PC-9 (cell line): ENCODE measurements around the gene CRTAC1. TPM values are rescaled to one million over a fixed set of nuclear protein-coding genes. Genes with fewer than 3 reads are reported as not detected.
"Not testable (repeated sequence)": the region's sequence is repeated elsewhere in the genome, so short reads cannot be mapped to it uniquely, and the experiment has no call there.

Experiments used
- BruUV-seq: library from RNA; stranded (reverse); fragments of 400-500 nt; replicated peaks from 2 replicates; lab custom pipeline; 2021; lab: Mats Ljungman, UMichigan
- CTCF ChIA-PET: fragments of 300-600 bp; sonication (Branson Sonifier 250); formaldehyde crosslinking; loops from one replicate; lab custom pipeline; 2022; ENCODE audit warnings: antibody characterized with exemption; lab: Charles Lee
- POLR2A ChIA-PET: fragments of 300-600 bp; sonication (Branson Sonifier 250); formaldehyde crosslinking; loops from one replicate; lab custom pipeline; 2022; ENCODE audit warnings: antibody characterized with exemption; ENCODE audit not compliant: unreplicated experiment; lab: Charles Lee
- DNase-seq, 2 experiments: peaks; one replicate each; pipeline versions ENCODE4 v3.0.0 to v3.0.0-alpha.2; 2015 to 2022; ENCODE audit warnings: mixed read lengths in 1 of 2
- H2AFZ ChIP-seq: fragments of 200-600 bp; sonication (generic); 2 replicates; pipeline ENCODE4 v1.8.1; 2017; ENCODE audit warnings: antibody characterized with exemption
- H3F3A ChIP-seq: fragments of 200-600 bp; sonication (generic); 2 replicates; pipeline ENCODE4 v1.8.1; 2017; ENCODE audit warnings: antibody characterized with exemption, mild to moderate bottlenecking, low read depth; ENCODE audit not compliant: insufficient read depth
- H3K27ac ChIP-seq: fragments of 200-600 bp; sonication (generic); 2 replicates; pipeline ENCODE4 v1.6.1; 2016; ENCODE audit warnings: mixed run types
- H3K27me3 ChIP-seq: fragments of 200-600 bp; sonication (generic); 2 replicates; pipeline ENCODE4 v1.6.1; 2016; ENCODE audit warnings: low read depth, mixed run types; ENCODE audit not compliant: insufficient read depth
- H3K36me3 ChIP-seq: fragments of 200-600 bp; sonication (generic); 2 replicates; pipeline ENCODE4 v1.6.1; 2016; ENCODE audit warnings: low read depth, mixed run types
- H3K4me1 ChIP-seq: fragments of 200-600 bp; sonication (generic); replicated peaks from 2 replicates; pipeline ENCODE4 v1.6.1; 2016; ENCODE audit warnings: mixed run types; ENCODE audit not compliant: insufficient read depth
- H3K4me2 ChIP-seq: fragments of 200-600 bp; sonication (generic); 2 replicates; pipeline ENCODE4 v1.6.1; 2017; ENCODE audit warnings: mixed run types
- H3K4me3 ChIP-seq: fragments of 200-600 bp; sonication (generic); 2 replicates; pipeline ENCODE4 v1.6.1; 2016; ENCODE audit warnings: mixed run types
- H3K79me2 ChIP-seq: fragments of 200-600 bp; sonication (generic); 2 replicates; pipeline ENCODE4 v1.6.1; 2017; ENCODE audit warnings: low read depth, mixed run types
- H3K9me2 ChIP-seq: fragments of 200-600 bp; sonication (generic); 2 replicates; pipeline ENCODE4 v1.8.1; 2017; ENCODE audit warnings: mild to moderate bottlenecking; ENCODE audit not compliant: insufficient read depth
- H3K9me3 ChIP-seq: fragments of 200-600 bp; sonication (generic); 2 replicates; pipeline ENCODE4 v1.8.1; 2016; ENCODE audit warnings: low read depth; ENCODE audit not compliant: insufficient read depth
- H4K20me1 ChIP-seq: fragments of 200-600 bp; sonication (generic); 2 replicates; pipeline ENCODE4 v1.8.1; 2017; ENCODE audit not compliant: insufficient read depth
- EZH2 ChIP-seq: fragments of 200-600 bp; sonication (generic); IDR thresholded peaks from 2 replicates; pipeline ENCODE4 v1.8.0; 2017; ENCODE audit warnings: antibody characterized with exemption, low read depth
- intact Hi-C: fragments of 100-400 bp; cut with micrococcal nuclease; formaldehyde crosslinking; loops from one replicate; pipeline ENCODE4 v1.10.0; 2022; ENCODE audit not compliant: unreplicated experiment
- total RNA-seq: library from RNA; stranded (reverse); gene quantifications from 2 replicates; pipeline ENCODE4 v1.2.3, GENCODE V29; 2021
- TF ChIP-seq, protein P1 (sequence below): fragments of 200-600 bp; sonication (generic); conservative IDR thresholded peaks from 2 replicates; pipeline ENCODE4 v1.6.1; 2017; ENCODE audit warnings: mixed run types, antibody characterized with exemption, mild to moderate bottlenecking, moderate library complexity

Gene CRTAC1
- total RNA-seq, 1 experiment from 2014 or later = not detected

DNA sequence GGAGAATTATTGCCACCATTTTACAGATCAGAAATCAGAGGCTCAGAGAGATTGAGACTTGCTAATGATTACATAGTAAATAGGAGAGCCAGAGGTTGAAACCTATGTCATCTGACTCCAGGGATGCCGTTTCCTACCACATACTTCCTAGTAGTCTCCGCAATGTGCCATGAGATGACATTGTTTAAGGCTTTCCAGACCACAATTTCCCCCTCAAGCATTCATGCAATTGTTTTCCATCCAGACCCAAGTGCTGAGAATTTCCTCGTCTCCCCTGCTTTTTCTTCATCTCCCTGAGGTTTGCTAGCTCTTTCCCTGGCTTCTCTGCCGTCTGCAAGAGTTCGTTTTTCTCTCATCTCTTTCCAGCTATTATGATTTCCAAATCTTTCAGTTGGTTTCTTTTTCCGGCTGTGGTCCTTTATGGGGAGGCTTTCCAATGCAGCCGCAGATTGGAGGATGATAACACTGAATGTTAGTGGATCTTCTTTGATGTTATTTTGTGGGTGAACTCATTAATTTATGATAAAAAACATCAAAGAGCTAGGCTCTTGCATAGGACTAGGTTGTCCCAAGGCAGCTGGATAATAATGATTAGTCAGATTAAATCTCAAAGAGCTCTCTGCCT, 187.7 kb downstream of the CRTAC1 start:
- TF ChIP-seq, protein P1, sequence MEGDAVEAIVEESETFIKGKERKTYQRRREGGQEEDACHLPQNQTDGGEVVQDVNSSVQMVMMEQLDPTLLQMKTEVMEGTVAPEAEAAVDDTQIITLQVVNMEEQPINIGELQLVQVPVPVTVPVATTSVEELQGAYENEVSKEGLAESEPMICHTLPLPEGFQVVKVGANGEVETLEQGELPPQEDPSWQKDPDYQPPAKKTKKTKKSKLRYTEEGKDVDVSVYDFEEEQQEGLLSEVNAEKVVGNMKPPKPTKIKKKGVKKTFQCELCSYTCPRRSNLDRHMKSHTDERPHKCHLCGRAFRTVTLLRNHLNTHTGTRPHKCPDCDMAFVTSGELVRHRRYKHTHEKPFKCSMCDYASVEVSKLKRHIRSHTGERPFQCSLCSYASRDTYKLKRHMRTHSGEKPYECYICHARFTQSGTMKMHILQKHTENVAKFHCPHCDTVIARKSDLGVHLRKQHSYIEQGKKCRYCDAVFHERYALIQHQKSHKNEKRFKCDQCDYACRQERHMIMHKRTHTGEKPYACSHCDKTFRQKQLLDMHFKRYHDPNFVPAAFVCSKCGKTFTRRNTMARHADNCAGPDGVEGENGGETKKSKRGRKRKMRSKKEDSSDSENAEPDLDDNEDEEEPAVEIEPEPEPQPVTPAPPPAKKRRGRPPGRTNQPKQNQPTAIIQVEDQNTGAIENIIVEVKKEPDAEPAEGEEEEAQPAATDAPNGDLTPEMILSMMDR = no peak
- TF ChIP-seq EZH2 = no peak
- no peaks in the 10 kb centered on the region for H3K36me3 ChIP-seq
- no peaks in the 10 kb centered on the region for H3K9me3 ChIP-seq
- H2AFZ ChIP-seq = no peak overlapping the region
- no peak for DNase-seq
- H3K4me3 ChIP-seq = no peak overlapping the region
- H3K9me2 ChIP-seq = no peaks in the 10 kb centered on the region
- H3K79me2 ChIP-seq = no peaks in the 10 kb centered on the region
- H3K4me1 ChIP-seq = peaks cover 15% of the 10 kb centered on the region
- BruUV-seq = no TSS peak
- intact Hi-C loops = no loop called here
- H4K20me1 ChIP-seq = no peaks in the 10 kb centered on the region
- H3K4me2 ChIP-seq = no peak overlapping the region
- H3F3A ChIP-seq = peaks cover 6% of the 10 kb centered on the region
- ChIA-PET POLR2A (no interaction called here), CTCF (no interaction called here)
- H3K27me3 ChIP-seq = no peaks in the 10 kb centered on the region
- no peak overlapping the region for H3K27ac ChIP-seq

DNA sequence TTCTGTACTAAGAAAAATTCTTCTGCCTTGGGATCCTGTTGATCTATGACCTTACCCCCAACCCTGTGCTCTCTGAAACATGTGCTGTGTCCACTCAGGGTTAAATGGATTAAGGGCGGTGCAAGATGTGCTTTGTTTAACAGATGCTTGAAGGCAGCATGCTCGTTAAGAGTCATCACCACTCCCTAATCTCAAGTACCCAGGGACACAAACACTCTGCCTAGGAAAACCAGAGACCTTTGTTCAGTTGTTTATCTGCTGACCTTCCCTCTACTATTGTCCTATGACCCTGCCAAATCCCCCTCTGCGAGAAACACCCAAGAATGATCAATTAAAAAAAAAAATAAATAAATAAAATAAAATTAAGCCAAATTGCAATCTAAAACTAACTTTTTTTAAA, 188.3 kb downstream of the CRTAC1 start:
- H3F3A ChIP-seq, CTCF ChIA-PET, H3K79me2 ChIP-seq, H3K9me3 ChIP-seq, H3K36me3 ChIP-seq, intact Hi-C loops, H3K9me2 ChIP-seq, H3K4me3 ChIP-seq, DNase-seq, H3K27ac ChIP-seq, BruUV-seq, H2AFZ ChIP-seq, H4K20me1 ChIP-seq, POLR2A ChIA-PET, H3K4me2 ChIP-seq, H3K27me3 ChIP-seq: not testable (repeated sequence)
- peaks cover 15% of the 10 kb centered on the region for H3K4me1 ChIP-seq

DNA sequence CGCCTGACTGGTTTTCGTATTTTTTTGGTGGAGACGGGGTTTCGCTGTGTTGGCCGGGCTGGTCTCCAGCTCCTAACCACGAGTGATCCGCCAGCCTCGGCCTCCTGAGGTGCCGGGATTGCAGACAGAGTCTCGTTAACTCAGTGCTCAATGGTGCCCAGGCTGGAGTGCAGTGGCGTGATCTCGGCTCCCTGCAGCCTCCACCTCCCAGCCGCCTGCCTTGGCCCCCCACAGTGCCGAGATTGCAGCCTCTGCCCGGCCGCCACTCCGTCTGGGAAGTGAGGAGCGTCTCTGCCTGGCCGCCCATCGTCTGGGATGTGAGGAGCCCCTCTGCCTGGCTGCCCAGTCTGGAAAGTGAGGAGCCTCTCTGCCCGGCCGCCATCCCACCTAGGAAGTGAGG, 189.3 kb downstream of the CRTAC1 start:
- H3K27ac ChIP-seq, H4K20me1 ChIP-seq, H3K4me2 ChIP-seq, BruUV-seq, H2AFZ ChIP-seq, H3K27me3 ChIP-seq, DNase-seq, H3K4me3 ChIP-seq, H3K9me2 ChIP-seq, intact Hi-C loops, CTCF ChIA-PET, H3K9me3 ChIP-seq, H3K36me3 ChIP-seq, POLR2A ChIA-PET, H3K79me2 ChIP-seq, H3F3A ChIP-seq: not testable (repeated sequence)
- peaks cover 15% of the 10 kb centered on the region for H3K4me1 ChIP-seq

DNA sequence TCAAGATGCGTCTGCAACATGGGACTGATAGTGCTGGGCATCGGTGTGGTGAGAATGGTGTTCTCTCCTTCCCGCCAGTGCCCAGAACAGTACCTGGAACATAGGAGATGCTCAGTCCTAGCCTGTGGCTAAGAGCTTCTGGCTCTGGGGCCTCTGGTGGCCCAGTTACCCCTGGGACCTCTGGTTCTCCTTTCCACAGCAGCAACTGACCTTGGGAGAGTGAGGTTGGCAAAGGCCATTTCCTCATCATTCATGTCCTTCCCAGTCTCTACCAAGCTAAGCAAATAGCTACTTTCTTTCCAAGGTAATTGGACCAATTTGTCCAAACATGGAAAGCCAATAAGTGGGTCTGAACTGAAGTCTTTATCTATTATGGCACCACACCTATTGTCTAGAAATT, 192.3 kb downstream of the CRTAC1 start:
- no peak overlapping the region for H2AFZ ChIP-seq
- ChIA-PET POLR2A (no interaction called here), CTCF (no interaction called here)
- peaks cover 6% of the 10 kb centered on the region for H3F3A ChIP-seq
- no peak for DNase-seq
- H3K4me2 ChIP-seq = no peak overlapping the region
- no peak for TF ChIP-seq EZH2
- TF ChIP-seq, protein P1 = no peak
- H3K27me3 ChIP-seq = no peaks in the 10 kb centered on the region
- no peaks in the 10 kb centered on the region for H3K36me3 ChIP-seq
- no peaks in the 10 kb centered on the region for H3K9me2 ChIP-seq
- H3K9me3 ChIP-seq = no peaks in the 10 kb centered on the region
- H3K4me1 ChIP-seq = peaks cover 15% of the 10 kb centered on the region
- H3K79me2 ChIP-seq = no peaks in the 10 kb centered on the region
- H3K27ac ChIP-seq = no peak overlapping the region
- BruUV-seq = no TSS peak
- no peak overlapping the region for H3K4me3 ChIP-seq
- intact Hi-C loops = no loop called here
- no peaks in the 10 kb centered on the region for H4K20me1 ChIP-seq
